Endothelial cell of umbilical vein (primary cell): ENCODE data around the gene CCDC182. TPM values are rescaled to one million over a fixed set of nuclear protein-coding genes. Genes with fewer than 3 reads are reported as not detected.

ENCODE experiments used
- BruUV-seq: library from RNA; stranded (reverse); fragments of 400-500 nt; replicated peaks from 2 replicates; lab custom pipeline; 2021; lab: Mats Ljungman, UMichigan
- CTCF ChIA-PET: fragments of 300-600, 350-600 bp; sonication (Branson Sonifier 250); formaldehyde crosslinking; loops from one replicate; lab custom pipeline; 2021; ENCODE audit warnings: antibody characterized with exemption, inconsistent platforms; lab: Charles Lee
- POLR2A ChIA-PET: fragments of 300-600, 350-600 bp; sonication (Branson Sonifier 250); formaldehyde crosslinking; loops from one replicate; lab custom pipeline; 2021; ENCODE audit warnings: antibody characterized with exemption, inconsistent platforms; lab: Charles Lee
- DNase-seq: peaks from one replicate; pipeline ENCODE4 v3.0.0-alpha.2; 2011; ENCODE audit warnings: low read depth, low spot score
- FAIRE-seq: peaks from 2 replicates; lab custom pipeline; 2011; peaks lifted over from hg19 to GRCh38; lab: Jason Lieb, UNC
- H2AFZ ChIP-seq: 2 replicates; pipeline ENCODE4 v1.6.0; 2012; ENCODE audit warnings: low read depth, low read length, control low read depth, inconsistent platforms
- H3K27ac ChIP-seq: 2 replicates; pipeline ENCODE4 v1.5.1; 2011; ENCODE audit warnings: low read depth, mild to moderate bottlenecking, control low read depth, low read length, moderate library complexity; ENCODE audit not compliant: insufficient read depth
- H3K27me3 ChIP-seq, 2 experiments: 2 replicates each; pipeline versions ENCODE4 v1.6.0 to v1.6.1; 2011; ENCODE audit warnings: low read length in 2 of 2, mixed read lengths in 1 of 2; ENCODE audit not compliant: control insufficient read depth in 2 of 2, insufficient read depth in 2 of 2
- H3K36me3 ChIP-seq, 2 experiments: 2 replicates in 1 of 2; 3 replicates in 1 of 2; pipeline ENCODE4 v1.5.1; 2011; ENCODE audit warnings: low read length in 2 of 2, mild to moderate bottlenecking in 1 of 2, moderate library complexity in 1 of 2; ENCODE audit not compliant: control insufficient read depth in 2 of 2, insufficient read depth in 2 of 2; ENCODE audit errors: extremely low read depth in 1 of 2
- H3K4me1 ChIP-seq: 3 replicates; pipeline ENCODE4 v1.5.1; 2011; ENCODE audit warnings: mild to moderate bottlenecking, low read length; ENCODE audit not compliant: control insufficient read depth, insufficient read depth; ENCODE audit errors: extremely low read depth
- H3K4me2 ChIP-seq: 2 replicates; pipeline ENCODE4 v1.6.1; 2011; ENCODE audit warnings: low read length, control low read depth, mixed read lengths; ENCODE audit not compliant: insufficient read depth
- H3K4me3 ChIP-seq, 3 experiments: fragments of 200-600 bp in 1 of 3; sonication (generic), shearing (Covaris generic) in 1 of 3; replicated peaks in 1 of 3; 2 replicates each; pipeline ENCODE4 v1.5.1; 2011 to 2016; ENCODE audit warnings: control low read depth in 3 of 3, low read length in 3 of 3, mild to moderate bottlenecking in 2 of 3, inconsistent platforms in 1 of 3, low read depth in 1 of 3, moderate library complexity in 1 of 3; ENCODE audit not compliant: insufficient read depth in 1 of 3
- H3K79me2 ChIP-seq: 2 replicates; pipeline ENCODE4 v1.6.0; 2012; ENCODE audit warnings: low read length, inconsistent platforms; ENCODE audit not compliant: control insufficient read depth, insufficient read depth
- H3K9ac ChIP-seq: replicated peaks from 2 replicates; pipeline ENCODE3; 2011; ENCODE audit warnings: low read length, control low read depth; ENCODE audit not compliant: insufficient read depth; ENCODE audit errors: extremely low read depth
- H3K9me1 ChIP-seq: replicated peaks from 3 replicates; pipeline ENCODE4 v1.6.0; 2011; ENCODE audit warnings: mild to moderate bottlenecking, low read length; ENCODE audit not compliant: control insufficient read depth, insufficient read depth; ENCODE audit errors: extremely low read depth
- H3K9me3 ChIP-seq: replicated peaks from 2 replicates; pipeline ENCODE4 v1.5.1; 2012; ENCODE audit warnings: low read length, inconsistent platforms; ENCODE audit not compliant: control insufficient read depth, insufficient read depth
- H4K20me1 ChIP-seq: replicated peaks from 2 replicates; pipeline ENCODE3; 2011; ENCODE audit warnings: mild to moderate bottlenecking, low read length; ENCODE audit not compliant: control insufficient read depth, insufficient read depth; ENCODE audit errors: extremely low read depth
- EZH2 ChIP-seq: IDR thresholded peaks from 2 replicates; pipeline ENCODE4 v1.6.1; 2012; ENCODE audit warnings: borderline replicate concordance, low read depth, mild to moderate bottlenecking, moderate library complexity, low read length, inconsistent platforms; ENCODE audit not compliant: severe bottlenecking
- FOS ChIP-seq: IDR thresholded peaks from 2 replicates; pipeline ENCODE4 v1.6.1; 2011; ENCODE audit warnings: mild to moderate bottlenecking, low read length, moderate library complexity, borderline replicate concordance; ENCODE audit not compliant: insufficient read depth
- GATA2 ChIP-seq: IDR thresholded peaks from 2 replicates; pipeline ENCODE4 v1.7.0; 2011; ENCODE audit warnings: low read depth, mild to moderate bottlenecking, moderate library complexity, mixed read lengths, low read length; ENCODE audit not compliant: insufficient read length, insufficient read depth
- JUN ChIP-seq: IDR thresholded peaks from 2 replicates; pipeline ENCODE4 v1.6.1; 2011; ENCODE audit warnings: borderline replicate concordance, low read depth; ENCODE audit not compliant: insufficient read length, insufficient read depth
- MYC ChIP-seq: IDR thresholded peaks from one replicate; pipeline ENCODE4 v1.6.1; 2011; ENCODE audit warnings: mild to moderate bottlenecking, low read depth, low read length
- POLR2A ChIP-seq: IDR thresholded peaks from 2 replicates; pipeline ENCODE4 v1.6.1; 2012; ENCODE audit warnings: low read depth, mild to moderate bottlenecking, control low read depth, low read length
- POLR2AphosphoS5 ChIP-seq: IDR thresholded peaks from 2 replicates; pipeline ENCODE4 v1.6.1; 2012; ENCODE audit warnings: low read depth, mild to moderate bottlenecking, control low read depth, low read length, moderate library complexity; ENCODE audit not compliant: insufficient read depth
- dilution Hi-C: fragments of 300-500 bp; cut with MboI; formaldehyde crosslinking; loops from one replicate; pipeline ENCODE4 v1.15.0; 2019; ENCODE audit warnings: low sequenced_read_pairs; ENCODE audit not compliant: extremely low pct_ligation_motif_present
- intact Hi-C: fragments of 100-400 bp; cut with micrococcal nuclease; formaldehyde crosslinking; loops from one replicate; pipeline ENCODE4 v1.10.0; 2022
- polyA plus RNA-seq, 4 experiments: library from polyadenylated mRNA; depleted of rRNA in 3 of 4; stranded (reverse) in 3 of 4; unstranded in 1 of 4; fragments of >200 nt; gene quantifications; 2 replicates each; pipeline versions ENCODE4 v1.2.1 to v1.2.3, GENCODE V29; 2011 to 2012; ENCODE audit warnings: missing spikeins in 1 of 4
- total RNA-seq: library from RNA; stranded (reverse); gene quantifications from 2 replicates; pipeline ENCODE4 v1.2.3, GENCODE V29; 2021
- TF ChIP-seq, protein P1 (sequence below), 2 donors: IDR thresholded peaks; 1 replicate in 1 of 2; 2 replicates in 1 of 2; pipeline ENCODE4 v1.5.1; 2011; ENCODE audit warnings: low read length in 2 of 2, mild to moderate bottlenecking in 2 of 2, moderate library complexity in 2 of 2, control low read depth in 1 of 2, inconsistent platforms in 1 of 2, low read depth in 1 of 2; ENCODE audit not compliant: insufficient read depth in 1 of 2; ENCODE audit errors: extremely low read depth in 1 of 2
- TF ChIP-seq, protein P2 (sequence below): IDR thresholded peaks from 2 replicates; pipeline ENCODE4 v1.6.1; 2011; ENCODE audit not compliant: insufficient read depth, insufficient read length

CCDC182 gene
- total and polyA plus RNA-seq, 2 donors (not counting 3 experiments of a cell fraction or from before 2014, with no cell fraction given): not detected

DNA sequence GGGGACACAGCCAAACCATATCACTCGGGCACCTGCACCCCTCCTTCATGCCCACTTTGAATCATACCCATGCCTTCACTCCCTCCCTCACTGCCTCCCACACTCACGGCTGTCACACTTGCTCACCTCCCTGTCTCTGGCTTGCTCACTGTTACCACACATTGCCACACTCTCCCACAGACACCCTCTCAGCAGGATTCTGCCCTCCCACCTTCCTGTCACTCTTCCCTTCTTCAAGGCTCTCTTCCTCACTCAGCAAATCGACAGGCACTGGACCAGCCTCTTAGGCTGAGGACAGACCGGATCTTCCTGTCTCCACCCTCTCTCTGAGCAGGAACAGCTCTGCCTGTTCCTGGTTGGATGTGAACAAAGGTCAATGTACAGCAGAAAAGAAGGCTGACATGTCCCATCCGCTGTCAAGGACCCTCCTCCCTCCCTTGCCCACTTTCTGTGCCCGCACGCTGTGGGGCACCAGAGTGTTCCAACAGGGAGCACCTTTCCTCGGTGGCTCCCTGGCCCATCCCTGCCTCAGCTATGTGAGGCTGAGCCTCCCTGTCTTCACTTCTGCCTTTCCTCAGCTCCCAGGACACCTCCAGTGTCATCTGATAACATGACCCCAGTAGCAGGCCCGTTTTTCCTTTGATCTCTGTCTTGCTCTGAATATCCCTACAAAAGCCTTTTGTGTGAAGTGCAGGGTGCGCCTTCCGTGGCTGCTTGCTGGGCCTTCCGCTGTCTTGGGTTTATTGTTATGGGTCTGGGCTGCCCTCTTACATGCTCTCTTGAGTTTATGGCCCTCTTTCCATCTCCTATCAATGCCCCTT is 47.0 kb downstream of the CCDC182 start:
- no peak for FAIRE-seq
- dilution Hi-C loops: no loop called here
- CTCF ChIA-PET: interaction anchor here (1.2 kb wide), 1 partner anchor 135 kb away, joined by 3 read pairs; no protein-coding TSS in a partner anchor

More for the DNA sequence above, 47.0 kb downstream of the CCDC182 start:
- TF ChIP-seq, protein P1, sequence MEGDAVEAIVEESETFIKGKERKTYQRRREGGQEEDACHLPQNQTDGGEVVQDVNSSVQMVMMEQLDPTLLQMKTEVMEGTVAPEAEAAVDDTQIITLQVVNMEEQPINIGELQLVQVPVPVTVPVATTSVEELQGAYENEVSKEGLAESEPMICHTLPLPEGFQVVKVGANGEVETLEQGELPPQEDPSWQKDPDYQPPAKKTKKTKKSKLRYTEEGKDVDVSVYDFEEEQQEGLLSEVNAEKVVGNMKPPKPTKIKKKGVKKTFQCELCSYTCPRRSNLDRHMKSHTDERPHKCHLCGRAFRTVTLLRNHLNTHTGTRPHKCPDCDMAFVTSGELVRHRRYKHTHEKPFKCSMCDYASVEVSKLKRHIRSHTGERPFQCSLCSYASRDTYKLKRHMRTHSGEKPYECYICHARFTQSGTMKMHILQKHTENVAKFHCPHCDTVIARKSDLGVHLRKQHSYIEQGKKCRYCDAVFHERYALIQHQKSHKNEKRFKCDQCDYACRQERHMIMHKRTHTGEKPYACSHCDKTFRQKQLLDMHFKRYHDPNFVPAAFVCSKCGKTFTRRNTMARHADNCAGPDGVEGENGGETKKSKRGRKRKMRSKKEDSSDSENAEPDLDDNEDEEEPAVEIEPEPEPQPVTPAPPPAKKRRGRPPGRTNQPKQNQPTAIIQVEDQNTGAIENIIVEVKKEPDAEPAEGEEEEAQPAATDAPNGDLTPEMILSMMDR (IDR thresholded peaks at IDR 0.05; ENCODE audit: extremely low read depth in 1 of 2, insufficient read depth in 1 of 2, low read depth in 1 of 2, low read length in 2 of 2): no peak
- TF ChIP-seq EZH2 (no peak), POLR2A (no peak), MYC (no peak), POLR2AphosphoS5 (no peak), FOS (no peak), GATA2 (no peak), JUN (no peak)
- TF ChIP-seq, protein P2, sequence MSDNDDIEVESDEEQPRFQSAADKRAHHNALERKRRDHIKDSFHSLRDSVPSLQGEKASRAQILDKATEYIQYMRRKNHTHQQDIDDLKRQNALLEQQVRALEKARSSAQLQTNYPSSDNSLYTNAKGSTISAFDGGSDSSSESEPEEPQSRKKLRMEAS: no peak
- no peak overlapping the region for H3K27ac ChIP-seq
- no peaks in the 10 kb centered on the region for H3K36me3 ChIP-seq
- no TSS peak for BruUV-seq
- H2AFZ ChIP-seq: no peak overlapping the region
- no peak for DNase-seq
- peaks cover 0 to 6% of the 10 kb centered on the region in 2 experiments for H3K27me3 ChIP-seq
- H3K4me1 ChIP-seq: no peaks in the 10 kb centered on the region
- no peaks in the 10 kb centered on the region for H3K9me1 ChIP-seq
- H3K4me3 ChIP-seq: no peak overlapping the region
- POLR2A ChIA-PET: no interaction called here
- no peaks in the 10 kb centered on the region for H3K9me3 ChIP-seq
- intact Hi-C loops: no loop called here
- H4K20me1 ChIP-seq: no peaks in the 10 kb centered on the region
- no peaks in the 10 kb centered on the region for H3K79me2 ChIP-seq
- no peak overlapping the region for H3K9ac ChIP-seq
- H3K4me2 ChIP-seq: no peak overlapping the region
